H1 (cell line): ENCODE measurements around the gene PPIB. TPM values are rescaled to one million over a fixed set of nuclear protein-coding genes. Genes with fewer than 3 reads are reported as not detected.

Source experiments
- CTCF ChIA-PET: fragments of 300-600 bp; sonication (Branson Sonifier 250); formaldehyde crosslinking; loops from one replicate; lab custom pipeline; 2021; ENCODE audit not compliant: partially characterized antibody; lab: Charles Lee
- POLR2A ChIA-PET: fragments of 300-600 bp; sonication (Branson Sonifier 250); formaldehyde crosslinking; loops from one replicate; lab custom pipeline; 2021; ENCODE audit warnings: inconsistent platforms; ENCODE audit not compliant: partially characterized antibody; lab: Charles Lee
- DNase-seq, 2 experiments: peaks; one replicate each; pipeline versions ENCODE4 v3.0.0 to v3.0.0-alpha.2; 2010 to 2022; ENCODE audit warnings: low spot score in 2 of 2, low read depth in 1 of 2, mixed read lengths in 1 of 2
- FAIRE-seq: peaks from 2 replicates; lab custom pipeline; 2011; peaks lifted over from hg19 to GRCh38; lab: Jason Lieb, UNC
- H2AFZ ChIP-seq: 2 replicates; pipeline ENCODE4 v1.8.1; 2012; ENCODE audit warnings: low read length, inconsistent platforms
- H2AK5ac ChIP-seq: 2 replicates; pipeline ENCODE4 v1.6.1; 2013; ENCODE audit warnings: low read depth, low read length
- H2BK120ac ChIP-seq: replicated peaks from 2 replicates; pipeline ENCODE3; 2013; ENCODE audit warnings: low read depth, low read length, inconsistent platforms
- H2BK12ac ChIP-seq: 2 replicates; pipeline ENCODE4 v1.6.1; 2013; ENCODE audit warnings: low read depth, low read length
- H2BK15ac ChIP-seq: 2 replicates; pipeline ENCODE4 v1.6.1; 2013; ENCODE audit warnings: low read length
- H2BK20ac ChIP-seq: 2 replicates; pipeline ENCODE4 v1.6.1; 2013; ENCODE audit warnings: low read length
- H2BK5ac ChIP-seq: 2 replicates; pipeline ENCODE4 v1.6.1; 2013; ENCODE audit warnings: low read depth, low read length
- H3K14ac ChIP-seq: 2 replicates; pipeline ENCODE4 v1.6.1; 2013; ENCODE audit warnings: inconsistent platforms; ENCODE audit not compliant: insufficient read length
- H3K18ac ChIP-seq: 2 replicates; pipeline ENCODE4 v1.6.1; 2013; ENCODE audit warnings: low read length; ENCODE audit errors: extremely low read depth
- H3K23ac ChIP-seq: 2 replicates; pipeline ENCODE4 v1.6.1; 2013; ENCODE audit warnings: inconsistent platforms; ENCODE audit not compliant: insufficient read length
- H3K23me2 ChIP-seq: 2 replicates; pipeline ENCODE4 v1.6.1; 2013; ENCODE audit warnings: low read depth, low read length
- H3K27ac ChIP-seq: 2 replicates; pipeline ENCODE4 v1.6.1; 2011; ENCODE audit warnings: low read depth, low read length, inconsistent platforms
- H3K27me3 ChIP-seq, 4 experiments: replicated peaks in 1 of 4; 1 replicate in 1 of 4; 2 replicates in 3 of 4; pipeline versions ENCODE4 v1.6.1 to v1.8.1; 2011 to 2013; ENCODE audit warnings: low read length in 3 of 4, mild to moderate bottlenecking in 3 of 4, inconsistent platforms in 2 of 4, mixed read lengths in 2 of 4, moderate library complexity in 1 of 4; ENCODE audit not compliant: control insufficient read depth in 3 of 4, insufficient read depth in 3 of 4; ENCODE audit errors: extremely low read depth in 1 of 4
- H3K36me3 ChIP-seq, 4 experiments: 2 replicates each; pipeline versions ENCODE4 v1.6.1 to v1.8.1; 2011 to 2013; ENCODE audit warnings: mild to moderate bottlenecking in 4 of 4, low read length in 3 of 4, moderate library complexity in 2 of 4, control low read depth in 1 of 4, inconsistent platforms in 1 of 4; ENCODE audit not compliant: insufficient read depth in 4 of 4, control insufficient read depth in 2 of 4
- H3K4ac ChIP-seq: replicated peaks from 2 replicates; pipeline ENCODE3; 2013; ENCODE audit warnings: low read length, low read depth, mixed read lengths, inconsistent platforms; ENCODE audit not compliant: insufficient read length
- H3K4me1 ChIP-seq, 4 experiments: replicated peaks in 1 of 4; 1 replicate in 1 of 4; 2 replicates in 3 of 4; pipeline versions ENCODE4 v1.6.1 to v1.8.1; 2011 to 2013; ENCODE audit warnings: low read length in 3 of 4, inconsistent platforms in 2 of 4, mixed read lengths in 1 of 4; ENCODE audit not compliant: insufficient read depth in 4 of 4, control insufficient read depth in 3 of 4
- H3K4me2 ChIP-seq, 2 experiments: 2 replicates each; pipeline versions ENCODE4 v1.6.1 to v1.8.1; 2011 to 2013; ENCODE audit warnings: low read depth in 2 of 2, low read length in 2 of 2, control low read depth in 1 of 2, inconsistent platforms in 1 of 2, mild to moderate bottlenecking in 1 of 2; ENCODE audit not compliant: insufficient read depth in 1 of 2
- H3K4me3 ChIP-seq, 4 experiments: fragments of 200-600, 300-600 bp in 1 of 4; sonication (generic), shearing (Covaris generic), sonication (Bioruptor Twin) in 1 of 4; 2 replicates each; pipeline versions ENCODE4 v1.5.1 to v1.8.1; 2011 to 2016; ENCODE audit warnings: low read length in 4 of 4, low read depth in 3 of 4, control low read depth in 2 of 4, inconsistent platforms in 2 of 4, mild to moderate bottlenecking in 2 of 4, mixed read lengths in 1 of 4, moderate library complexity in 1 of 4; ENCODE audit not compliant: insufficient read depth in 2 of 4; ENCODE audit errors: extremely low read depth in 1 of 4
- H3K56ac ChIP-seq: replicated peaks from 2 replicates; pipeline ENCODE3; 2013; ENCODE audit warnings: low read depth, mild to moderate bottlenecking, mixed read lengths, low read length, inconsistent platforms; ENCODE audit not compliant: insufficient read length
- H3K79me1 ChIP-seq: 2 replicates; pipeline ENCODE4 v1.6.1; 2013; ENCODE audit warnings: low read depth, low read length, control low read depth
- H3K79me2 ChIP-seq, 2 experiments: 2 replicates each; pipeline versions ENCODE4 v1.6.1 to v1.8.1; 2012 to 2013; ENCODE audit warnings: low read length in 2 of 2, mild to moderate bottlenecking in 2 of 2, inconsistent platforms in 1 of 2; ENCODE audit not compliant: insufficient read depth in 2 of 2, control insufficient read depth in 1 of 2
- H3K9ac ChIP-seq, 4 experiments: replicated peaks in 1 of 4; 1 replicate in 1 of 4; 2 replicates in 3 of 4; pipeline versions ENCODE4 v1.6.1 to v1.8.1; 2011 to 2013; ENCODE audit warnings: low read depth in 3 of 4, low read length in 3 of 4, control low read depth in 2 of 4, mild to moderate bottlenecking in 2 of 4, moderate library complexity in 2 of 4, inconsistent platforms in 1 of 4; ENCODE audit errors: extremely low read depth in 1 of 4
- H3K9me3 ChIP-seq, 2 experiments: 2 replicates each; pipeline versions ENCODE4 v1.6.1 to v1.8.1; 2012 to 2013; ENCODE audit warnings: mild to moderate bottlenecking in 2 of 2, moderate library complexity in 2 of 2, control low read depth in 1 of 2, inconsistent platforms in 1 of 2, low read depth in 1 of 2, low read length in 1 of 2, mixed read lengths in 1 of 2; ENCODE audit not compliant: insufficient read depth in 2 of 2
- H4K20me1 ChIP-seq, 2 experiments: replicated peaks in 1 of 2; 2 replicates each; pipeline versions ENCODE3 to v1.8.1; 2011 to 2013; ENCODE audit warnings: inconsistent platforms in 2 of 2, low read length in 2 of 2, mild to moderate bottlenecking in 1 of 2; ENCODE audit not compliant: insufficient read depth in 2 of 2, control insufficient read depth in 1 of 2
- H4K5ac ChIP-seq: 2 replicates; pipeline ENCODE4 v1.6.1; 2013; ENCODE audit warnings: low read length, low read depth, mixed read lengths, inconsistent platforms; ENCODE audit not compliant: insufficient read length
- H4K8ac ChIP-seq: 2 replicates; pipeline ENCODE4 v1.8.0; 2013; ENCODE audit warnings: mild to moderate bottlenecking, moderate library complexity, low read length, inconsistent platforms; ENCODE audit not compliant: insufficient read depth; ENCODE audit errors: extremely low read depth
- H4K91ac ChIP-seq: replicated peaks from 2 replicates; pipeline ENCODE3; 2013; ENCODE audit warnings: low read length, mixed read lengths, inconsistent platforms; ENCODE audit not compliant: insufficient read length
- ATF3 ChIP-seq: IDR thresholded peaks from 2 replicates; pipeline ENCODE4 v1.6.1; 2011; ENCODE audit warnings: low read depth, mild to moderate bottlenecking, low read length; ENCODE audit not compliant: insufficient read depth
- BACH1 ChIP-seq: IDR thresholded peaks from 2 replicates; pipeline ENCODE4 v1.6.1; 2012; ENCODE audit warnings: low read length, improper control_type of control experiment
- CEBPB ChIP-seq: IDR thresholded peaks from 2 replicates; pipeline ENCODE4 v1.6.1; 2012; ENCODE audit warnings: low read depth, low read length
- CHD2 ChIP-seq: IDR thresholded peaks from 2 replicates; pipeline ENCODE4 v1.6.1; 2012; ENCODE audit warnings: low read length, improper control_type of control experiment
- MAFK ChIP-seq: IDR thresholded peaks from 2 replicates; pipeline ENCODE4 v1.6.1; 2012; ENCODE audit warnings: low read depth, mild to moderate bottlenecking, improper control_type of control experiment, low read length
- SIN3A ChIP-seq, 2 experiments: IDR thresholded peaks in 1 of 2; conservative IDR thresholded peaks in 1 of 2; 2 replicates each; pipeline ENCODE4 v1.6.1; 2011 to 2012; ENCODE audit warnings: low read length in 2 of 2, improper control_type of control experiment in 1 of 2, low read depth in 1 of 2, mild to moderate bottlenecking in 1 of 2
- SP2 ChIP-seq: IDR thresholded peaks from 2 replicates; pipeline ENCODE4 v1.6.1; 2012; ENCODE audit warnings: mild to moderate bottlenecking, low read length, inconsistent platforms
- SRF ChIP-seq: IDR thresholded peaks from 2 replicates; pipeline ENCODE4 v1.6.1; 2011; ENCODE audit warnings: mild to moderate bottlenecking, low read depth, low read length, moderate library complexity
- SUZ12 ChIP-seq: fragments of 200-600 bp; sonication (generic); IDR thresholded peaks from 2 replicates; pipeline ENCODE4 v1.6.1; 2012; ENCODE audit warnings: mild to moderate bottlenecking, inconsistent platforms, low read length, moderate library complexity, mixed read lengths
- TBP ChIP-seq: IDR thresholded peaks from 2 replicates; pipeline ENCODE4 v1.6.1; 2011; ENCODE audit warnings: low read depth, low read length, improper control_type of control experiment
- WGBS, 2 experiments: shearing (Covaris generic) in 1 of 2; methylation state at CpG; one replicate each; pipeline versions ENCODE4 v1.1.6 to v1.1.7; 2013 to 2015; ENCODE audit warnings: low lambda C conversion rate in 2 of 2, mixed read lengths in 2 of 2, inconsistent platforms in 1 of 2, low coverage in 1 of 2, missing lambda C conversion rate in 1 of 2; ENCODE audit not compliant: insufficient replicate concordance in 2 of 2, insufficient coverage in 1 of 2, insufficient read length in 1 of 2; ENCODE audit errors: extremely low coverage in 1 of 2, missing lambda C conversion rate in 1 of 2; 5-methylcytosine and 5-hydroxymethylcytosine counted together
- polyA plus RNA-seq, 7 experiments: library from polyadenylated mRNA; depleted of rRNA in 3 of 7; stranded (reverse) in 5 of 7; unstranded in 2 of 7; fragments of >200 nt in 5 of 7; fragments of 200-250 nt in 2 of 7; gene quantifications; 1 replicate in 5 of 7; 2 replicates in 1 of 7; 4 replicates in 1 of 7; pipeline versions ENCODE4 v1.2.1 to v1.2.3, GENCODE V29; 2011 to 2013; ENCODE audit warnings: missing spikeins in 2 of 7, mixed read lengths in 2 of 7
- total RNA-seq: library from RNA; stranded (reverse); fragmentation: NEBNext Ultra II Directional; extraction: Animal tissue kit (Norgen Biotek cat#: 25700); gene quantifications from 2 replicates; pipeline ENCODE4 v1.2.1, GENCODE V29; 2021

The PPIB gene
- total and polyA plus RNA-seq, 2 of the 8 experiments (the other 6 are each of a cell fraction or from before 2014, with no cell fraction given) = 558 to 579 TPM

DNA sequence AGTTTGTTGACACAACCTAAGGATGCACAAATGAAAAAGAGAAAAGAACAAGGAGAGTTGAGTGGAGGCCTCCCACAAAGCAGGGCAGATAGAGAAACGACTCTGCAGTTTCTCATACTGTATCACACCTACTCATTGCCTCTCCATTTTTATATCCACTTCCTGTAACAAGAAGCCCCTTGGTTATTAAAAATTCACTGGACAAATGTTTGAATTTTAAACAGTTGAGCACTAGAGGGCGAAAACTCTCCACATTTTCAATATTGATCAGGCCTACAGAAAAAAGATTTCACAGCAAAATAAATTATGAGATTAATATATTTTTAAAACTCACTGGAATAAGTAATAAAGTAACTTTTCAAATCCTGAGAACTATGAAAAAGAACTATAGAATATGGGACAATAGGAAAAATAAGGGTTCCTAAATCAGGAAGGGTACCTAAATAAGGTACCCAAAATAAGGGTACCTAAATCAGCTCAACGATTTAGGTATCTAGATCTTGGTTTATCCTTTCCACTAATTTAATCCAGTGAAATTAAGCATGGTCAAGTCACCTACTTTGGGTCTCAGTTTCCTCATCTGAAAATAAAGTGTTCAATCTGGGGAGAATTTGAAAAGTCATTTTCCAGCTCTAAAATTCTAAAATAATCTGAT is 47.0 kb upstream of the PPIB start:
- H3K56ac ChIP-seq = no peak overlapping the region
- no peaks in the 10 kb centered on the region for H4K20me1 ChIP-seq
- CTCF ChIA-PET = interaction anchor here (0.7 to 1.1 kb wide), 3 partner anchors 28 to 163 kb away, joined by 3 to 4 read pairs (median 3); no protein-coding TSS in a partner anchor
- H2BK15ac ChIP-seq = no peak overlapping the region
- no peak overlapping the region for H3K23ac ChIP-seq
- H3K14ac ChIP-seq = no peak overlapping the region
- H3K23me2 ChIP-seq = no peaks in the 10 kb centered on the region
- H4K91ac ChIP-seq = no peak overlapping the region
- peaks cover 0 to 4% (median 3%) of the 10 kb centered on the region in 4 experiments; a peak in 2 of 8 replicates for H3K36me3 ChIP-seq
- no peaks in the 10 kb centered on the region for H3K4me1 ChIP-seq
- no peak overlapping the region for H3K4me3 ChIP-seq
- H4K5ac ChIP-seq = no peak overlapping the region
- FAIRE-seq (no peak), DNase-seq (no peak)
- H3K9me3 ChIP-seq = no peaks in the 10 kb centered on the region
- no peak overlapping the region for H4K8ac ChIP-seq
- no peak overlapping the region for H3K4me2 ChIP-seq
- no peaks in the 10 kb centered on the region for H3K27me3 ChIP-seq
- no peak overlapping the region for H3K4ac ChIP-seq
- H3K79me1 ChIP-seq = no peaks in the 10 kb centered on the region
- no peak overlapping the region for H2BK12ac ChIP-seq
- H3K18ac ChIP-seq = no peak overlapping the region
- no peaks in the 10 kb centered on the region for H3K79me2 ChIP-seq
- no peak overlapping the region for H2BK5ac ChIP-seq
- no peak overlapping the region for H2BK20ac ChIP-seq
- 67% methylated on average over 3 of the region's 3 CpGs; no CpG with 5 or more reads in 1 of the 2 experiments for WGBS, 2 experiments
- no peak overlapping the region for H2AK5ac ChIP-seq
- no peak overlapping the region for H3K9ac ChIP-seq
- H3K27ac ChIP-seq = no peak overlapping the region
- H2AFZ ChIP-seq = no peak overlapping the region
- no peak overlapping the region for H2BK120ac ChIP-seq
- POLR2A ChIA-PET = no interaction called here
- TF ChIP-seq MAFK = no peak
- no peak for TF ChIP-seq SP2
- no peak for TF ChIP-seq TBP
- no peak for TF ChIP-seq SUZ12
- no peak for TF ChIP-seq SRF
- TF ChIP-seq BACH1 = no peak
- TF ChIP-seq CEBPB = no peak
- no peak for TF ChIP-seq SIN3A (conservative IDR thresholded peaks at IDR 0.05 in 1 of 2, IDR thresholded peaks at IDR 0.05 in 1 of 2; ENCODE audit: low read depth in 1 of 2, low read length in 2 of 2)
- TF ChIP-seq CHD2 = no peak
- no peak for TF ChIP-seq ATF3
